H9 (cell line): ENCODE results near the gene CXCR3. TPM values are rescaled to one million over a fixed set of nuclear protein-coding genes. Genes with fewer than 3 reads are reported as not detected.
"Not testable (repeated sequence)": the region's sequence is repeated elsewhere in the genome, so short reads cannot be mapped to it uniquely, and the experiment has no call there.

Experiments
- DNase-seq: peaks from one replicate; pipeline ENCODE4 v3.0.0-alpha.2; 2017
- H2AFZ ChIP-seq: one replicate; pipeline ENCODE4 v1.6.1; 2013; ENCODE audit warnings: mild to moderate bottlenecking, low read length, control low read depth, moderate library complexity
- H2AK5ac ChIP-seq: 2 replicates; pipeline ENCODE4 v1.6.1; 2013; ENCODE audit warnings: low read length, control low read depth, mixed read lengths; ENCODE audit not compliant: insufficient read length
- H2BK120ac ChIP-seq: one replicate; pipeline ENCODE4 v1.6.1; 2013; ENCODE audit warnings: low read depth, mild to moderate bottlenecking, low read length, control low read depth, inconsistent platforms; ENCODE audit not compliant: poor library complexity, severe bottlenecking
- H2BK12ac ChIP-seq: 2 replicates; pipeline ENCODE4 v1.6.1; 2013; ENCODE audit warnings: low read length, control low read depth, mixed read lengths, low read depth; ENCODE audit not compliant: insufficient read length
- H2BK15ac ChIP-seq: 2 replicates; pipeline ENCODE4 v1.6.1; 2013; ENCODE audit warnings: low read depth, low read length, control low read depth
- H2BK20ac ChIP-seq: one replicate; pipeline ENCODE4 v1.6.1; 2013; ENCODE audit warnings: low read depth, mild to moderate bottlenecking, low read length, control low read depth, inconsistent platforms; ENCODE audit not compliant: poor library complexity, severe bottlenecking
- H2BK5ac ChIP-seq: 2 replicates; pipeline ENCODE4 v1.6.1; 2013; ENCODE audit warnings: low read length, control low read depth, mixed read lengths; ENCODE audit not compliant: insufficient read length
- H3K14ac ChIP-seq: 2 replicates; pipeline ENCODE4 v1.6.1; 2013; ENCODE audit warnings: low read length, control low read depth; ENCODE audit not compliant: insufficient read depth
- H3K18ac ChIP-seq: 2 replicates; pipeline ENCODE4 v1.6.1; 2013; ENCODE audit warnings: low read depth, mild to moderate bottlenecking, mixed read lengths, low read length, control low read depth; ENCODE audit not compliant: insufficient read length
- H3K23ac ChIP-seq: 2 replicates; pipeline ENCODE4 v1.6.1; 2013; ENCODE audit warnings: low read length, control low read depth, mixed read lengths, low read depth; ENCODE audit not compliant: insufficient read length
- H3K23me2 ChIP-seq: 2 replicates; pipeline ENCODE4 v1.6.1; 2013; ENCODE audit warnings: low read depth, mild to moderate bottlenecking, mixed read lengths, low read length, control low read depth; ENCODE audit not compliant: insufficient read length, poor library complexity, severe bottlenecking
- H3K27ac ChIP-seq: 2 replicates; pipeline ENCODE4 v1.5.1; 2013; ENCODE audit warnings: low read length, control low read depth, mixed read lengths, low read depth; ENCODE audit not compliant: insufficient read length
- H3K27me3 ChIP-seq: 2 replicates; pipeline ENCODE4 v1.6.1; 2013; ENCODE audit warnings: low read length, control low read depth, inconsistent platforms; ENCODE audit not compliant: insufficient read depth
- H3K4ac ChIP-seq: 2 replicates; pipeline ENCODE4 v1.6.1; 2013; ENCODE audit warnings: low read depth, mild to moderate bottlenecking, control low read depth, inconsistent platforms, low read length, moderate library complexity
- H3K4me1 ChIP-seq: 2 replicates; pipeline ENCODE4 v1.6.1; 2013; ENCODE audit warnings: low read length, control low read depth, inconsistent platforms; ENCODE audit not compliant: insufficient read depth
- H3K4me2 ChIP-seq: 2 replicates; pipeline ENCODE4 v1.6.1; 2013; ENCODE audit warnings: low read length, control low read depth, mixed read lengths; ENCODE audit not compliant: insufficient read length, insufficient read depth
- H3K56ac ChIP-seq: 2 replicates; pipeline ENCODE4 v1.6.1; 2013; ENCODE audit warnings: low read depth, mild to moderate bottlenecking, mixed read lengths, low read length, control low read depth; ENCODE audit not compliant: insufficient read length
- H3K79me1 ChIP-seq: 2 replicates; pipeline ENCODE4 v1.6.1; 2013; ENCODE audit warnings: low read depth, mild to moderate bottlenecking, moderate library complexity, low read length, control low read depth, inconsistent platforms; ENCODE audit not compliant: insufficient read depth, poor library complexity, severe bottlenecking
- H3K79me2 ChIP-seq: 2 replicates; pipeline ENCODE4 v1.6.1; 2013; ENCODE audit warnings: low read length, control low read depth, inconsistent platforms; ENCODE audit not compliant: insufficient read depth
- H3K9ac ChIP-seq: 2 replicates; pipeline ENCODE4 v1.6.1; 2013; ENCODE audit warnings: low read length, control low read depth, mixed read lengths; ENCODE audit not compliant: insufficient read length; ENCODE audit errors: extremely low read depth
- H3K9me3 ChIP-seq: one replicate; pipeline ENCODE4 v1.6.1; 2013; ENCODE audit warnings: low read depth, low read length, inconsistent platforms; ENCODE audit not compliant: control insufficient read depth
- H3T11ph ChIP-seq: one replicate; pipeline ENCODE4 v1.6.1; 2013; ENCODE audit warnings: mild to moderate bottlenecking, low read length, control low read depth, inconsistent platforms
- H4K20me1 ChIP-seq: one replicate; pipeline ENCODE4 v1.6.1; 2013; ENCODE audit not compliant: control insufficient read depth, insufficient read length, insufficient read depth
- H4K5ac ChIP-seq: 2 replicates; pipeline ENCODE4 v1.6.1; 2013; ENCODE audit warnings: low read depth, mild to moderate bottlenecking, mixed read lengths, low read length, control low read depth; ENCODE audit not compliant: insufficient read length
- H4K8ac ChIP-seq: replicated peaks from 2 replicates; pipeline ENCODE4 v1.6.1; 2013; ENCODE audit warnings: low read length, control low read depth, mixed read lengths, low read depth; ENCODE audit not compliant: insufficient read length
- H4K91ac ChIP-seq: 2 replicates; pipeline ENCODE4 v1.6.1; 2013; ENCODE audit warnings: low read depth, mild to moderate bottlenecking, moderate library complexity, mixed read lengths, low read length, control low read depth; ENCODE audit not compliant: insufficient read length
- H3K27ac Mint-ChIP-seq, 3 experiments: 2 replicates in 2 of 3; 3 replicates in 1 of 3; pipeline ENCODE4 v1.8.0; 2020 to 2021; ENCODE audit warnings: mixed read lengths in 3 of 3, mild to moderate bottlenecking in 1 of 3, moderate library complexity in 1 of 3
- H3K27me3 Mint-ChIP-seq: 2 replicates; pipeline ENCODE4 v1.8.0; 2021; ENCODE audit warnings: low read depth, mild to moderate bottlenecking, moderate library complexity, mixed read lengths
- H3K36me3 Mint-ChIP-seq, 3 experiments: 2 replicates in 2 of 3; 3 replicates in 1 of 3; pipeline ENCODE4 v1.8.0; 2020 to 2021; ENCODE audit warnings: low read depth in 3 of 3, mixed read lengths in 3 of 3; ENCODE audit not compliant: insufficient read depth in 1 of 3
- H3K4me1 Mint-ChIP-seq, 2 experiments: 2 replicates each; pipeline ENCODE4 v1.8.0; 2020; ENCODE audit warnings: mixed read lengths in 2 of 2
- H3K4me3 Mint-ChIP-seq, 2 experiments: 2 replicates in 1 of 2; 3 replicates in 1 of 2; pipeline ENCODE4 v1.8.0; 2020 to 2021; ENCODE audit warnings: mild to moderate bottlenecking in 2 of 2, mixed read lengths in 2 of 2, moderate library complexity in 1 of 2
- H3K9me3 Mint-ChIP-seq, 2 experiments: 2 replicates in 1 of 2; 3 replicates in 1 of 2; pipeline ENCODE4 v1.8.0; 2020; ENCODE audit warnings: mild to moderate bottlenecking in 2 of 2, mixed read lengths in 2 of 2, moderate library complexity in 1 of 2
- WGBS: extraction: QIAGEN DNeasy Blood & Tissue Kit; methylation state at CpG from one replicate; pipeline ENCODE4 v1.1.7; 2013; ENCODE audit warnings: missing lambda C conversion rate, low lambda C conversion rate, mixed read lengths; ENCODE audit not compliant: insufficient read length; ENCODE audit errors: extremely low coverage; 5-methylcytosine and 5-hydroxymethylcytosine counted together
- total RNA-seq: library from RNA; stranded (reverse); gene quantifications from 2 replicates; pipeline ENCODE4 v1.2.1, GENCODE V29; 2021
- TF ChIP-seq, protein P1 (sequence below): fragments of 200-600 bp; sonication (generic); conservative IDR thresholded peaks from 3 replicates; pipeline ENCODE4 v1.8.0; 2021; ENCODE audit warnings: antibody characterized with exemption, mild to moderate bottlenecking

Gene CXCR3
- total RNA-seq, 1 experiment from 2014 or later, result not detected

DNA sequence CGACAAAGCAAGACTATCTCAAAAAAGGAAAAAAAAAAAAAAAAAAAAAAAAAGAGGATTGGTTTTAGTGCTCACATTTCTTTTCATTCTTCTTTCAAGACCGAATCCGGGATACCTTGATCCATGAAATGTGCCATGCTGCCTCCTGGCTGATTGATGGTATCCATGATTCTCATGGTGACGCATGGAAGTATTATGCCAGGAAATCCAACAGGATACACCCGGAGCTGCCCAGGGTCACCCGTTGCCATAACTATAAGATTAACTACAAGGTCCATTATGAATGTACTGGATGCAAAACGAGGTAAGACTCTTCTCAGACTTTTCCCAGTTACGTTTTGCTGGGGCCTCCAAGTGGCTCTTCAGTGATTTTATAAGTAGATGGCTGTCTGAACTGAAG, 6.1 kb downstream of the CXCR3 start:
- no peaks in the 10 kb centered on the region for H3K79me2 ChIP-seq
- no peak overlapping the region for H3K14ac ChIP-seq
- H4K5ac ChIP-seq, result no peak overlapping the region
- Mint-ChIP-seq H3K9me3 (peaks cover 71 to 78% of the 10 kb centered on the region in 2 experiments), H3K36me3 (peaks cover 19 to 48% (median 28%) of the 10 kb centered on the region in 3 experiments; a peak in 6 of 7 replicates), H3K4me3 (no peak overlapping the region), H3K27me3 (no peaks in the 10 kb centered on the region), H3K4me1 (no peaks in the 10 kb centered on the region), H3K27ac (no peak overlapping the region)
- H3K4me1 ChIP-seq, result no peaks in the 10 kb centered on the region
- H3K27me3 ChIP-seq, result no peaks in the 10 kb centered on the region
- no peak overlapping the region for H3T11ph ChIP-seq
- H3K9ac ChIP-seq, result no peak overlapping the region
- no peak for DNase-seq
- H3K9me3 ChIP-seq, result peaks cover 68% of the 10 kb centered on the region
- H4K8ac ChIP-seq, result no peak overlapping the region
- no peak overlapping the region for H3K23ac ChIP-seq
- H3K18ac ChIP-seq, result no peak overlapping the region
- H3K23me2 ChIP-seq, result no peaks in the 10 kb centered on the region
- H4K20me1 ChIP-seq, result no peaks in the 10 kb centered on the region
- H3K4ac ChIP-seq, result no peak overlapping the region
- TF ChIP-seq, protein P1, sequence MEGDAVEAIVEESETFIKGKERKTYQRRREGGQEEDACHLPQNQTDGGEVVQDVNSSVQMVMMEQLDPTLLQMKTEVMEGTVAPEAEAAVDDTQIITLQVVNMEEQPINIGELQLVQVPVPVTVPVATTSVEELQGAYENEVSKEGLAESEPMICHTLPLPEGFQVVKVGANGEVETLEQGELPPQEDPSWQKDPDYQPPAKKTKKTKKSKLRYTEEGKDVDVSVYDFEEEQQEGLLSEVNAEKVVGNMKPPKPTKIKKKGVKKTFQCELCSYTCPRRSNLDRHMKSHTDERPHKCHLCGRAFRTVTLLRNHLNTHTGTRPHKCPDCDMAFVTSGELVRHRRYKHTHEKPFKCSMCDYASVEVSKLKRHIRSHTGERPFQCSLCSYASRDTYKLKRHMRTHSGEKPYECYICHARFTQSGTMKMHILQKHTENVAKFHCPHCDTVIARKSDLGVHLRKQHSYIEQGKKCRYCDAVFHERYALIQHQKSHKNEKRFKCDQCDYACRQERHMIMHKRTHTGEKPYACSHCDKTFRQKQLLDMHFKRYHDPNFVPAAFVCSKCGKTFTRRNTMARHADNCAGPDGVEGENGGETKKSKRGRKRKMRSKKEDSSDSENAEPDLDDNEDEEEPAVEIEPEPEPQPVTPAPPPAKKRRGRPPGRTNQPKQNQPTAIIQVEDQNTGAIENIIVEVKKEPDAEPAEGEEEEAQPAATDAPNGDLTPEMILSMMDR, result no peak
- no peak overlapping the region for H2AFZ ChIP-seq
- H3K56ac ChIP-seq, result no peak overlapping the region
- no peak overlapping the region for H2AK5ac ChIP-seq
- H3K79me1 ChIP-seq, result no peaks in the 10 kb centered on the region
- no peak overlapping the region for H3K27ac ChIP-seq
- H2BK5ac ChIP-seq, result no peak overlapping the region
- H4K91ac ChIP-seq, result no peak overlapping the region
- H3K4me2 ChIP-seq, result no peak overlapping the region
- no peak overlapping the region for H2BK15ac ChIP-seq
- H2BK20ac ChIP-seq, result no peak overlapping the region
- no peak overlapping the region for H2BK12ac ChIP-seq
- whole genome bisulfite sequencing, result no CpG with 5 or more reads among the region's 8 CpGs
- H2BK120ac ChIP-seq, result no peak overlapping the region

DNA sequence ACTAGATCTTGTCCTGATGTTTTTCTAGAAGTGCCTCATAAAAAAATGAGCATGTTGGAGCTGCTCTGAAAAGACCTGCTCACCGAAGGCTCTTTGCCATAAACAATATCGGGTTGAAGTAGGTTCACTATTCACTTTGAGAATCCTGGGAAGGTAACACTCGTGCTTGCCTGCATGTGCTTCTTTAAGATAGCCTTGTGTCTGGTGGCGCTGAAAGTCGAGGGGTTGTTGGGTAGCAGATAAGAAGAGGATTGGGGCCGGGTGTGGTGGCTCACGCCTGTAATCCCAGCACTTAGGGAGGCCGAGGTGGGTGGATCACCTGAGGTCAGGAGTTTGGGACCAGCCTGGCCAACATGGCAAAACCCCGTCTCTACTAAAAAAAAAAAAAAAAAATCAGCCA, 6.6 kb downstream of the CXCR3 start:
- H3K4me1 ChIP-seq, H4K8ac ChIP-seq, H3K56ac ChIP-seq, H2BK20ac ChIP-seq, H2BK120ac ChIP-seq, H3K79me1 ChIP-seq, H3K4me2 ChIP-seq, H3K79me2 ChIP-seq, H3K23me2 ChIP-seq, H2BK5ac ChIP-seq, H2AK5ac ChIP-seq, H4K20me1 ChIP-seq, H2BK15ac ChIP-seq, H2BK12ac ChIP-seq, H3K27me3 ChIP-seq, H3K9ac ChIP-seq, H4K91ac ChIP-seq, H2AFZ ChIP-seq, H3K4me3 Mint-ChIP-seq, H3K18ac ChIP-seq, H4K5ac ChIP-seq, H3K14ac ChIP-seq, H3K23ac ChIP-seq, H3K27ac Mint-ChIP-seq, H3T11ph ChIP-seq, H3K27me3 Mint-ChIP-seq, H3K4me1 Mint-ChIP-seq, DNase-seq, H3K27ac ChIP-seq, H3K4ac ChIP-seq: not testable (repeated sequence)
- WGBS, result no CpG with 5 or more reads among the region's 9 CpGs
- Mint-ChIP-seq H3K36me3 (peaks cover 19 to 48% (median 28%) of the 10 kb centered on the region in 3 experiments; a peak in 6 of 7 replicates), H3K9me3 (peaks cover 72 to 73% of the 10 kb centered on the region in 2 experiments)
- peaks cover 73% of the 10 kb centered on the region for H3K9me3 ChIP-seq
